Activated CD4-positive, CD25-positive, alpha-beta regulatory T cell treated with anti-CD3 and anti-CD28 coated beads, Interleukin-2, amount 50 U/mL, for 16 hours (primary cell): Measurements from ENCODE around the gene CBS.
"Not testable (repeated sequence)": the region's sequence is repeated elsewhere in the genome, so short reads cannot be mapped to it uniquely, and the experiment has no call there.

Experiments
- DNase-seq: peaks from one replicate; pipeline ENCODE4 v3.0.0-alpha.2; 2020; ENCODE audit warnings: low read depth, low spot score

Gene CBS

GRCh38 chr21:43025636-43026180, 49.9 kb downstream of the CBS start:
- no peak for DNase-seq

GRCh38 chr21:43024439-43025136, 51.0 kb downstream of the CBS start:
- DNase-seq = no peak

GRCh38 chr21:43023175-43023574, 52.5 kb downstream of the CBS start:
- no peak for DNase-seq

GRCh38 chr21:43021756-43022600, 53.7 kb downstream of the CBS start:
- no peak for DNase-seq

- no peak for DNase-seq
Observed at GRCh38 chr21:43021191-43021590, 54.4 kb downstream of the CBS start.

- DNase-seq = no peak
Observed at GRCh38 chr21:43020771-43021170, 54.9 kb downstream of the CBS start.

GRCh38 chr21:43020177-43020576, 55.5 kb downstream of the CBS start:
- DNase-seq = no peak

GRCh38 chr21:43018519-43018918, 57.1 kb downstream of the CBS start:
- no peak for DNase-seq

GRCh38 chr21:43016728-43017127, 58.9 kb downstream of the CBS start:
- no peak for DNase-seq

- no peak for DNase-seq
Observed at GRCh38 chr21:43015906-43016540, 59.6 kb downstream of the CBS start.

GRCh38 chr21:43012596-43012995, 63.0 kb downstream of the CBS start:
- DNase-seq = no peak

GRCh38 chr21:43006874-43007208, 68.8 kb downstream of the CBS start:
- DNase-seq = no peak

GRCh38 chr21:43006051-43006873, 69.4 kb downstream of the CBS start:
- DNase-seq = not testable (repeated sequence)

GRCh38 chr21:43005635-43006034, 70.0 kb downstream of the CBS start:
- no peak for DNase-seq

- no peak for DNase-seq
Observed at GRCh38 chr21:43004926-43005325, 70.7 kb downstream of the CBS start.
